Liver (tissue), 3 donors: ENCODE data around the gene TSSC4.

Source experiments
- EGR1 ChIP-seq, 2 donors: IDR thresholded peaks; 2 replicates each; pipeline ENCODE4 v1.6.1; 2016 to 2018; ENCODE audit warnings: antibody characterized with exemption in 2 of 2, low read depth in 2 of 2
- FOXA1 ChIP-seq: IDR thresholded peaks from 2 replicates; pipeline ENCODE4 v1.6.1; 2016; ENCODE audit warnings: antibody characterized with exemption
- GABPA ChIP-seq, 2 donors: IDR thresholded peaks in 1 of 2; conservative IDR thresholded peaks in 1 of 2; 2 replicates each; pipeline ENCODE4 v1.6.1; 2016; ENCODE audit warnings: antibody characterized with exemption in 2 of 2, mild to moderate bottlenecking in 1 of 2, moderate library complexity in 1 of 2
- HNF4A ChIP-seq, 2 donors: conservative IDR thresholded peaks; 2 replicates each; pipeline ENCODE4 v1.6.1; 2016; ENCODE audit warnings: antibody characterized with exemption in 2 of 2, mild to moderate bottlenecking in 2 of 2
- JUND ChIP-seq, 2 donors: IDR thresholded peaks; 2 replicates each; pipeline ENCODE4 v1.6.1; 2016; ENCODE audit warnings: antibody characterized with exemption in 2 of 2
- SP1 ChIP-seq: IDR thresholded peaks from 2 replicates; pipeline ENCODE4 v1.6.1; 2018; ENCODE audit warnings: antibody characterized with exemption, mild to moderate bottlenecking
- TAF1 ChIP-seq: conservative IDR thresholded peaks from 2 replicates; pipeline ENCODE4 v1.6.1; 2016; ENCODE audit warnings: antibody characterized with exemption, mild to moderate bottlenecking
- YY1 ChIP-seq: IDR thresholded peaks from 2 replicates; pipeline ENCODE4 v1.6.1; 2016; ENCODE audit warnings: antibody characterized with exemption, mild to moderate bottlenecking
- TF ChIP-seq, protein P1 (sequence below): IDR thresholded peaks from 2 replicates; pipeline ENCODE4 v1.6.1; 2016; ENCODE audit warnings: antibody characterized with exemption, mild to moderate bottlenecking
- TF ChIP-seq, protein P2 (sequence below): fragments of 150-350 bp; IDR thresholded peaks from 2 replicates; pipeline ENCODE4 v1.5.1; 2017; ENCODE audit warnings: improper control_type of control experiment, low read depth, low read length; ENCODE audit not compliant: missing input control
- TF ChIP-seq, protein P3 (sequence below): IDR thresholded peaks from 2 replicates; pipeline ENCODE4 v1.6.1; 2016; ENCODE audit warnings: antibody characterized with exemption
- TF ChIP-seq, protein P4 (sequence below): IDR thresholded peaks from 2 replicates; pipeline ENCODE4 v1.6.1; 2016; ENCODE audit warnings: antibody characterized with exemption
- donor health status: healthy.
- donor health status: healthy.

DNA sequence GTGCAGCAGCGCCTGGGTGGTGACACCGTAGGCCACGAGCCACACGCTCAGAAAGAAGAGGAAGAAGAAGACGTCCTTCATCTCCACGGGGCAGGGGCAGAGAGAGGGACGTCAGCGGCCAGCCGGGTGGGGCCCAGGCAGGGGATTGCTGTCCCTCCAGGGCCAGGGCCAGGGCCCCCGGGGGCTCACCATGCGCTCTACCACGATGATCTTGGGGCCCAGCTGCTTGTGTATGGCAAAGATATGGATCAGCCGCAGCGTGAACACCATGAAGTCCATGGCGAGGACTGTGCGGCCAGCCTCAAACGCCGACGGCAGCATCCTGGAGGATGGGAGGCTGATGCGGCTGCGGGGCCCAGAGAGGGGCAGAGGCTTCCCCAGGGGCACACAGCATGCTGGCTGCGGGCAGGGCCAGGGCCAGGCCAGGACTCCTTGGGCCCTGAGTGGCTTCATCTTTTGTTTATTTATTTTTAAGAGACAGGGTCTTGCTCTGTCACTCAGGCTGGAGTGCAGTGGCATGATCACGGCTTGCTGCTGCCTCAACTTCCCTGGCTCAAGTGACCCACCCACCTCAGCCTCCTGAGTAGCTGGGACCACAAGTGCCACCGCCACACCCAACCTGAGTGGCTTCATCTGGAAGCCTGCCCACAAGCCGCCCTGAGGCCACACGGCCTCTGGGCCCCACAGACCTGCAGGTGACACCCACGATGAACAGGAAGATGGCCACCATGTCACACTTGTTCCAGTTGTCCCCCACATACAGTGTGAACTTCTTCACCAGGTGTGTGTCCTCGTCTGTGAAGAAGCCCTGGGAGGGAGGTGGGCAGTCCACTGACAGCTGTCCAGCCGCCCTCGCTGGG is 11.1 kb downstream of the TSSC4 start:
- TF ChIP-seq GABPA (IDR thresholded peaks at IDR 0.05 in 1 of 2, conservative IDR thresholded peaks at IDR 0.05 in 1 of 2), result no peak
- TF ChIP-seq, protein P1, sequence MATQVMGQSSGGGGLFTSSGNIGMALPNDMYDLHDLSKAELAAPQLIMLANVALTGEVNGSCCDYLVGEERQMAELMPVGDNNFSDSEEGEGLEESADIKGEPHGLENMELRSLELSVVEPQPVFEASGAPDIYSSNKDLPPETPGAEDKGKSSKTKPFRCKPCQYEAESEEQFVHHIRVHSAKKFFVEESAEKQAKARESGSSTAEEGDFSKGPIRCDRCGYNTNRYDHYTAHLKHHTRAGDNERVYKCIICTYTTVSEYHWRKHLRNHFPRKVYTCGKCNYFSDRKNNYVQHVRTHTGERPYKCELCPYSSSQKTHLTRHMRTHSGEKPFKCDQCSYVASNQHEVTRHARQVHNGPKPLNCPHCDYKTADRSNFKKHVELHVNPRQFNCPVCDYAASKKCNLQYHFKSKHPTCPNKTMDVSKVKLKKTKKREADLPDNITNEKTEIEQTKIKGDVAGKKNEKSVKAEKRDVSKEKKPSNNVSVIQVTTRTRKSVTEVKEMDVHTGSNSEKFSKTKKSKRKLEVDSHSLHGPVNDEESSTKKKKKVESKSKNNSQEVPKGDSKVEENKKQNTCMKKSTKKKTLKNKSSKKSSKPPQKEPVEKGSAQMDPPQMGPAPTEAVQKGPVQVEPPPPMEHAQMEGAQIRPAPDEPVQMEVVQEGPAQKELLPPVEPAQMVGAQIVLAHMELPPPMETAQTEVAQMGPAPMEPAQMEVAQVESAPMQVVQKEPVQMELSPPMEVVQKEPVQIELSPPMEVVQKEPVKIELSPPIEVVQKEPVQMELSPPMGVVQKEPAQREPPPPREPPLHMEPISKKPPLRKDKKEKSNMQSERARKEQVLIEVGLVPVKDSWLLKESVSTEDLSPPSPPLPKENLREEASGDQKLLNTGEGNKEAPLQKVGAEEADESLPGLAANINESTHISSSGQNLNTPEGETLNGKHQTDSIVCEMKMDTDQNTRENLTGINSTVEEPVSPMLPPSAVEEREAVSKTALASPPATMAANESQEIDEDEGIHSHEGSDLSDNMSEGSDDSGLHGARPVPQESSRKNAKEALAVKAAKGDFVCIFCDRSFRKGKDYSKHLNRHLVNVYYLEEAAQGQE, result no peak
- TF ChIP-seq FOXA1, result no peak
- TF ChIP-seq, protein P2, sequence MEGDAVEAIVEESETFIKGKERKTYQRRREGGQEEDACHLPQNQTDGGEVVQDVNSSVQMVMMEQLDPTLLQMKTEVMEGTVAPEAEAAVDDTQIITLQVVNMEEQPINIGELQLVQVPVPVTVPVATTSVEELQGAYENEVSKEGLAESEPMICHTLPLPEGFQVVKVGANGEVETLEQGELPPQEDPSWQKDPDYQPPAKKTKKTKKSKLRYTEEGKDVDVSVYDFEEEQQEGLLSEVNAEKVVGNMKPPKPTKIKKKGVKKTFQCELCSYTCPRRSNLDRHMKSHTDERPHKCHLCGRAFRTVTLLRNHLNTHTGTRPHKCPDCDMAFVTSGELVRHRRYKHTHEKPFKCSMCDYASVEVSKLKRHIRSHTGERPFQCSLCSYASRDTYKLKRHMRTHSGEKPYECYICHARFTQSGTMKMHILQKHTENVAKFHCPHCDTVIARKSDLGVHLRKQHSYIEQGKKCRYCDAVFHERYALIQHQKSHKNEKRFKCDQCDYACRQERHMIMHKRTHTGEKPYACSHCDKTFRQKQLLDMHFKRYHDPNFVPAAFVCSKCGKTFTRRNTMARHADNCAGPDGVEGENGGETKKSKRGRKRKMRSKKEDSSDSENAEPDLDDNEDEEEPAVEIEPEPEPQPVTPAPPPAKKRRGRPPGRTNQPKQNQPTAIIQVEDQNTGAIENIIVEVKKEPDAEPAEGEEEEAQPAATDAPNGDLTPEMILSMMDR, result no peak
- TF ChIP-seq JUND (IDR thresholded peaks at IDR 0.05), result no peak
- TF ChIP-seq YY1, result no peak
- TF ChIP-seq EGR1 (IDR thresholded peaks at IDR 0.05; ENCODE audit: low read depth in 2 of 2), result no peak
- TF ChIP-seq TAF1, result no peak
- TF ChIP-seq HNF4A (conservative IDR thresholded peaks at IDR 0.05), result no peak
- TF ChIP-seq, protein P3, sequence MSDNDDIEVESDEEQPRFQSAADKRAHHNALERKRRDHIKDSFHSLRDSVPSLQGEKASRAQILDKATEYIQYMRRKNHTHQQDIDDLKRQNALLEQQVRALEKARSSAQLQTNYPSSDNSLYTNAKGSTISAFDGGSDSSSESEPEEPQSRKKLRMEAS, result no peak
- TF ChIP-seq, protein P4, sequence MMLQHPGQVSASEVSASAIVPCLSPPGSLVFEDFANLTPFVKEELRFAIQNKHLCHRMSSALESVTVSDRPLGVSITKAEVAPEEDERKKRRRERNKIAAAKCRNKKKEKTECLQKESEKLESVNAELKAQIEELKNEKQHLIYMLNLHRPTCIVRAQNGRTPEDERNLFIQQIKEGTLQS, result no peak
- no peak for TF ChIP-seq SP1
